ENCODE data around the gene KCNH8. TPM values are rescaled to one million over a fixed set of nuclear protein-coding genes. Genes with fewer than 3 reads are reported as not detected.
A peak's percentile ranks its signal among the peaks of the same experiment; 100 is the strongest.
"Not testable (repeated sequence)": the region's sequence is repeated elsewhere in the genome, so short reads cannot be mapped to it uniquely, and the experiment has no call there.

The KCNH8 gene
- total RNA-seq (under 0.01 TPM in 2 replicates), polyA plus RNA-seq (not detected in 2 replicates), polyA minus RNA-seq (ENCODE audit: low replicate concordance) (not detected in 2 replicates)
- not detected in 2 replicates for polyA plus RNA-seq (2012)

GRCh38 chr3:19147905-19148767 lies at the start of gene KCNH8:
TSS of gene KCNH8 (plus strand) at chr3:19148510. CDS start at chr3:19148720, 210 bp downstream.
- H3K9ac ChIP-seq (ENCODE audit: insufficient read depth, low read length): no peak within 1 kb of the TSS

GRCh38 chr3:19102654-19103290 lies 45.5 kb upstream of the KCNH8 start:
- H3K79me2 ChIP-seq (ENCODE audit: control insufficient read depth, insufficient read depth, low read length); H3K36me3 ChIP-seq (ENCODE audit: control insufficient read depth, insufficient read depth, low read length); H3K4me1 ChIP-seq (ENCODE audit: control insufficient read depth, extremely low read depth, insufficient read depth, low read length); H4K20me1 ChIP-seq (ENCODE audit: control insufficient read depth, extremely low read depth, insufficient read depth, low read length); H3K9me3 ChIP-seq (ENCODE audit: control insufficient read depth, insufficient read depth, low read depth, low read length); H3K4me2 ChIP-seq (ENCODE audit: extremely low read depth, insufficient read depth, low read length); H3K27me3 ChIP-seq (ENCODE audit: control insufficient read depth, insufficient read depth, low read length); H3K27ac ChIP-seq (ENCODE audit: insufficient read depth, low read length); H2AFZ ChIP-seq (ENCODE audit: low read length); DNase-seq (ENCODE audit: low read depth in 2 of 2); H3K4me3 ChIP-seq (replicated peaks in 1 of 4; ENCODE audit: control extremely low read depth in 1 of 4, insufficient read depth in 1 of 4, low read depth in 3 of 4, low read length in 4 of 4); H3K9ac ChIP-seq (ENCODE audit: insufficient read depth, low read length): not testable (repeated sequence)

More at GRCh38 chr3:19147905-19148767, at the start of gene KCNH8:
- Histone ChIP-seq H2AFZ (ENCODE audit: low read length) (no peak within 1 kb of the TSS), H4K20me1 (ENCODE audit: control insufficient read depth, extremely low read depth, insufficient read depth, low read length) (no peaks in the 10 kb centered on the region), H3K9me3 (ENCODE audit: control insufficient read depth, insufficient read depth, low read depth, low read length) (no peaks in the 10 kb centered on the region), H3K27ac (ENCODE audit: insufficient read depth, low read length) (no peak within 1 kb of the TSS), H3K27me3 (ENCODE audit: control insufficient read depth, insufficient read depth, low read length) (peaks cover 6% of the 10 kb centered on the region), H3K4me2 (ENCODE audit: extremely low read depth, insufficient read depth, low read length) (peak within 1 kb of the TSS; percentile 85), H3K36me3 (ENCODE audit: control insufficient read depth, insufficient read depth, low read length) (no peaks in the 10 kb centered on the region), H3K79me2 (ENCODE audit: control insufficient read depth, insufficient read depth, low read length) (no peaks in the 10 kb centered on the region), H3K4me3 (replicated peaks in 1 of 4; ENCODE audit: control extremely low read depth in 1 of 4, insufficient read depth in 1 of 4, low read depth in 3 of 4, low read length in 4 of 4) (peak within 1 kb of the TSS; percentile 60 to 82 (median 72)), H3K4me1 (ENCODE audit: control insufficient read depth, extremely low read depth, insufficient read depth, low read length) (no peaks in the 10 kb centered on the region)
- no peak for DNase-seq (ENCODE audit: low read depth in 2 of 2)
- TF ChIP-seq CTCF (conservative IDR thresholded peaks at IDR 0.05 in 1 of 2, IDR thresholded peaks at IDR 0.05 in 1 of 2; ENCODE audit: low read depth in 1 of 2, low read length in 2 of 2) (no peak), EZH2 (IDR thresholded peaks at IDR 0.05; ENCODE audit: low read length, missing control alignments) (no peak)

- no peaks in the 10 kb centered on the region for H3K9me3 ChIP-seq (ENCODE audit: control insufficient read depth, insufficient read depth, low read depth, low read length)
- H3K79me2 ChIP-seq (ENCODE audit: control insufficient read depth, insufficient read depth, low read length): no peaks in the 10 kb centered on the region
- H3K9ac ChIP-seq (ENCODE audit: insufficient read depth, low read length): no peak overlapping the region
- TF ChIP-seq CTCF (conservative IDR thresholded peaks at IDR 0.05 in 1 of 2, IDR thresholded peaks at IDR 0.05 in 1 of 2; ENCODE audit: low read depth in 1 of 2, low read length in 2 of 2): no peak
- TF ChIP-seq EZH2 (IDR thresholded peaks at IDR 0.05; ENCODE audit: low read length, missing control alignments): no peak
- H4K20me1 ChIP-seq (ENCODE audit: control insufficient read depth, extremely low read depth, insufficient read depth, low read length): no peaks in the 10 kb centered on the region
- H3K27ac ChIP-seq (ENCODE audit: insufficient read depth, low read length): no peak overlapping the region
- no peak for DNase-seq (ENCODE audit: low read depth in 2 of 2)
- no peaks in the 10 kb centered on the region for H3K27me3 ChIP-seq (ENCODE audit: control insufficient read depth, insufficient read depth, low read length)
- no peak overlapping the region for H2AFZ ChIP-seq (ENCODE audit: low read length)
- H3K4me2 ChIP-seq (ENCODE audit: extremely low read depth, insufficient read depth, low read length): no peak overlapping the region
- H3K4me1 ChIP-seq (ENCODE audit: control insufficient read depth, extremely low read depth, insufficient read depth, low read length): no peaks in the 10 kb centered on the region
- H3K36me3 ChIP-seq (ENCODE audit: control insufficient read depth, insufficient read depth, low read length): no peaks in the 10 kb centered on the region
- no peak overlapping the region for H3K4me3 ChIP-seq (replicated peaks in 1 of 4; ENCODE audit: control extremely low read depth in 1 of 4, insufficient read depth in 1 of 4, low read depth in 3 of 4, low read length in 4 of 4)
These were observed 44.8 kb upstream of the KCNH8 start for GRCh38 chr3:19103510-19103909.

Data from fibroblast of lung (primary cell).